ENCODE results near the gene PTPRM.

The PTPRM gene

GRCh38 chr18:7657050-7657449 is 89.9 kb downstream of the PTPRM start:
- no peak for DNase-seq (ENCODE audit: low read depth, low spot score)
- H3K4me3 ChIP-seq (ENCODE audit: low read length): no peak overlapping the region

GRCh38 chr18:7657937-7658336 is 90.8 kb downstream of the PTPRM start:
- no peak for DNase-seq (ENCODE audit: low read depth, low spot score)
- H3K4me3 ChIP-seq (ENCODE audit: low read length): no peak overlapping the region

- no peak for DNase-seq (ENCODE audit: low read depth, low spot score)
- H3K4me3 ChIP-seq (ENCODE audit: low read length): no peak overlapping the region
Observed at GRCh38 chr18:7658701-7659100, 91.6 kb downstream of the PTPRM start.

DNA sequence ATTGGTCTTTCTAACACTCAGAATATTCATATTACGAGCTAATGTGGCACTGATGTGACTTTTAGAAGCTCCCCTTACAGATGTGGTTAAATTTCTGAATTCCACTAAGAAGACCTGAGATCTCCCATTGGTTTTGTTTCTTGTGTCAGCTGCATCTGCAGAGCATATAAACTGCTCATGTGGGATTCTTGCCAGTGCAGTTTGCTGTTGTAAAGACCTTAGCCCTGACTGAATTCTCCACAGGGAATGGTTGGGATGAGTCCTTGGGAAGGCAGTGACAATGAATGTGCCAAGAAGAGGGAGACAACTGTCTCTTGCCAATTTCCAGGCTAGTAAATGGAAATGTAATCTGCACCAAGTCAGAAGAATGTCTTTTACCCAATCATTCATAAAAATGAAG is 94.1 kb downstream of the PTPRM start:
- no peak overlapping the region for H3K4me3 ChIP-seq (ENCODE audit: low read length)
- DNase-seq (ENCODE audit: low read depth, low spot score): no peak

GRCh38 chr18:7662866-7663265 is 95.8 kb downstream of the PTPRM start:
- DNase-seq (ENCODE audit: low read depth, low spot score): no peak
- no peak overlapping the region for H3K4me3 ChIP-seq (ENCODE audit: low read length)

- no peak overlapping the region for H3K4me3 ChIP-seq (ENCODE audit: low read length)
- DNase-seq (ENCODE audit: low read depth, low spot score): no peak
Observed at GRCh38 chr18:7663366-7664312, 96.5 kb downstream of the PTPRM start.

DNA sequence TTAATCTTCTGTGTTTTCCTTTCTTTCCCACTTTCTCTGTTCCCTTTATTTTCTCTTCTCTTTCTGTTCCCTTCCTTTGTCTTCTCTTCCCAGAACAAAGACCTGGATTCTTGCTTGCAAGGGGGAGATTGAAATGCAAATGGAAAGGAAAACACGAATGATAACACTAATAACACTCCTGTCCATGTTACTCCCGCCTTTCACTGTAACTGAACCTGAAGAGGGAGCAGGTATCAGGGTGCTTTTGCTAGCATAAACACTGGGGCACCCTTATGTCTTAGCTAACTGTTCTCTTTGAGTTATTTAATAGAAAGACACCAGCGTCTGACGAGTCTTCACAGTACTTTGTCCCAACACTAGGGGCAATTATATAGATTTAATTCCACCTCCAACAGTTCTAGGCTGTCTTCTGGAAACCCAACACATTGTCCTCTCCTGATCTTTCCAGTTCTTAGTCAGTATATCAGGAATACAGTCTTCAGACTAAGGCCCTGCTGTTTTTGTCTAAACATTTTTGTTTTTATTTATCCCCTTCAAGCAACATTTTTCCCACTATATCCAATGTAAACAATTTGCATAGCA is 99.2 kb downstream of the PTPRM start:
- no peak for DNase-seq (ENCODE audit: low read depth, low spot score)
- H3K4me3 ChIP-seq (ENCODE audit: low read length): no peak overlapping the region

GRCh38 chr18:7668392-7668791 is 101.3 kb downstream of the PTPRM start:
- no peak for DNase-seq (ENCODE audit: low read depth, low spot score)
- no peak overlapping the region for H3K4me3 ChIP-seq (ENCODE audit: low read length)

- no peak overlapping the region for H3K4me3 ChIP-seq (ENCODE audit: low read length)
Observed at GRCh38 chr18:7669361-7669760, 102.2 kb downstream of the PTPRM start.

DNA sequence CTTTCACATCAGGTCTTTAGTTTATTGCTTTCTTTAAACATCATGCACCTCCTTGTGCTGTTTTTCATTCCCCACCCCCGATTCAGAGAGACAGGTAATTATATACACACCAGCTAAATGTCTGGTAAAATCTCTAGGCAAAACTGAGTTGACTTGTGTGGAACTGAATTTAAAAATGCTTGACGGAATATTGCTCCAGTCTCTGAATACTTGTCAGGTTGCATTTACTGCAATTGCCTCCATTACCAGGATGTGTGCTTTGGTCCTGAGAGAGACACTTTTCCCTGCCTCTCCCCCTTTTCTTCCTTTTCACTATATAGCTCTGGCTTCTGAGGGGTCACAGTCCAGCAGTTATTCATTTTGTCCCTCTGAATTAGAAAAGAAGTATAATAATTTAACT is 104.0 kb downstream of the PTPRM start:
- no peak overlapping the region for H3K4me3 ChIP-seq (ENCODE audit: low read length)
- no peak for DNase-seq (ENCODE audit: low read depth, low spot score)

More at GRCh38 chr18:7669361-7669760, 102.2 kb downstream of the PTPRM start:
- DNase-seq (ENCODE audit: low read depth, low spot score): no peak

DNA sequence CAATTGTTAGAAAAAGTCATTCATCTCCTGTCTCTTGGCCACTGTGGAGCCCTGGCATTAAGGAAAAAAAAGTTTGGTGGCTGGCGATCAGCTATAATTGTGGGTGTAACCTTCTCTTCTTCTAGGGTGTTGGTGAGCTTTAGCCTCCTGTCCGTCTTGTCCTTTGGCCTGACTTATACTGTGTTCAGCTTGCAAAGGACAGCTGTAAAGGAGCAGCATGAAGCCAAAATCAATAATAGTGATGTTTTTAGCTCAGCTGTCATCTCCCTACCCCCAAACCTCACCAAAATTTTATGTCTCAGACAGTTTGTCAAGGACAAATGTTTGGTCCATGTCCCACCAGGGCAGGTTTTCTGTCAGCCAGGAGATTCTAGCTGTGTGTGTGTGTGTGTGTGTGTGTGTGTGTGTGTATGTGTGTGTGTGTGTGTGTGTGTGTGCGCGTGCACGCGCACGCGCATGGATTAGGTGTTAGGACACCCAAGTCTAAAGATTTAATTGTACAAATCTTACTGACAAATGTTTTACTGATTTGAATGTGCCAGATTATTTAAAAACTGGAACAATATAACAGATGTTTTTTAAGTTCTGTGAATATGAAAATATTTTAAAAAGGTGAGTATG is 109.2 kb downstream of the PTPRM start:
- no peak overlapping the region for H3K4me3 ChIP-seq (ENCODE audit: low read length)
- DNase-seq (ENCODE audit: low read depth, low spot score): no peak

DNA sequence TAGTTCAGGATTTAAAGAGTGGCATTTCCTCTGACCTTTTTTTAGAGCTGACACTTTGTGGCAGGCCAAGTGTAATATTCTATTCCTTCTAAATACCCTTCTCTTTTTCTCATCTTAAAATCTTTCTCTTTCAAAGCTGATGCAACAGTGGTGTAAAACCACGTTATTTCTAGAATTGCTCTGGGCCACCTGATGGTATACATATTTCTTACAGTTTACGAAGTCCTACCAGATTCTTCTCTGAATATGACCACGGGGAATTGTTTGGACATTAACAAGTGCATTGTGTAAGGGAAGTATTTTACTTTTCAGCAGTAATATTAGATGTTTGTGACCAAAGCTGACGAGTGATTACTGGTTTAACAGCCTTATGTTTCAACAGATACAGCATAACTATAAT is 109.9 kb downstream of the PTPRM start:
- DNase-seq (ENCODE audit: low read depth, low spot score): no peak
- no peak overlapping the region for H3K4me3 ChIP-seq (ENCODE audit: low read length)

GRCh38 chr18:7677424-7677823 is 110.3 kb downstream of the PTPRM start:
- no peak for DNase-seq (ENCODE audit: low read depth, low spot score)
- no peak overlapping the region for H3K4me3 ChIP-seq (ENCODE audit: low read length)

- H3K4me3 ChIP-seq (ENCODE audit: low read length): no peak overlapping the region
Observed at GRCh38 chr18:7678389-7678788, 111.3 kb downstream of the PTPRM start.

GRCh38 chr18:7678801-7679200 is 111.7 kb downstream of the PTPRM start:
- no peak overlapping the region for H3K4me3 ChIP-seq (ENCODE audit: low read length)
- DNase-seq (ENCODE audit: low read depth, low spot score): no peak

More at GRCh38 chr18:7678389-7678788, 111.3 kb downstream of the PTPRM start:
- no peak for DNase-seq (ENCODE audit: low read depth, low spot score)

DNA sequence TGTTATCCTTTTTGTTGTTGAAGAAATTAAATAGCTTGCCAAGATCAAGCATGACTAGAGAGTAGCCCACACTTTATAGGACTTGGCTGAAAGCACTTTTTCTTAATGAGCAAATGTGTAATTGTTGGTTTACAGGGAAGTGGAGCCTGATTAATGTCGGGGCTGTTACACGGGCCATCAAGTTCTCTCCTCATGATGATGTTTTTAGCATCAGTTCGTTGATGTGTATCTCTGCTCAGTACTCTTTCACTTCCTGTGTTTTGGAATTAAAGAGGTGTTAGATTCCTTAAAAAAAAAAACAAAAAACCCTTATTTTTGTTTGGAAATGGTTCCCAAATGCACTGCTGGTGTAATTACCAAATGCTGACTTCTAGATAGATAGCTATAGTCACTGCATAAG is 114.2 kb downstream of the PTPRM start:
- H3K4me3 ChIP-seq (ENCODE audit: low read length): no peak overlapping the region

DNA sequence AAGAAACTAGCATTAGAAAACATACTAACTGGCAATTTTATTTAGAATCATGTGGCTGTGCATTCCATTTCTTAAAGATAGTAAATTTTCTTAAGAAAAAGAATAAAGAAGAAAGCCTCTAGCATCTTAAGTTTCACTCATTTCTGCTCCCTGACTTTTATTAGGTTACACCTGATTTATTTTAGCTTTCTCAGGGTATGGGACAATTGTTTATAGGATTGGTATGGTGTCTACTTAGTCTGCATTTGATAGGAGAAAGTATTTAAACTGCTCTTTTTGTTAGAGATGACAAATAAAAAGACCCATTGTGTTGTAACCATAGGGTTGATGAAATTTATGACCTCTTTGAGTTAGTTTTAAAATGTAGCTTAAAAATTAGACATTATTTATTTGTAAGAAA is 115.2 kb downstream of the PTPRM start:
- no peak overlapping the region for H3K4me3 ChIP-seq (ENCODE audit: low read length)
- DNase-seq (ENCODE audit: low read depth, low spot score): no peak

More for the DNA sequence above, 114.2 kb downstream of the PTPRM start:
- DNase-seq (ENCODE audit: low read depth, low spot score): no peak

DNA sequence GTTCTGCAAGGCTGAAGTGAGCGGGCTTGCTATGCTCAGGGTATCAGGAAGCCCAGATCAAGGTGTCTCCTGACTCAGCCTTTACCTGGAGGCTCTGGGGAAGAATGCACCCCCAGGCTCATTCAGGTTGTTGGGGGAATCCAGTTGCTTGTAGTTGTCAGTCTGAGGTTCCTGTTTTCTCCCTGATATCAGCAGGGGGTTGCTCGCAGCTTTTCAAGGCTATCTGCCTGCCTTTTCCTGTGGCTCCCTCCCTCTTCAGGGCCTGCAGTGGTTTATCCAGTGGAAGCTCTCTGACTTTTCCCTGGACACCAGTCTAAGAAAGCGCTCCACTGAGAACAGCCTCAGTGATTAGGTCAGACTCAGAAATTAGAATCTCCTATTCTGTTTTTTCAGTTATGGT is 116.6 kb downstream of the PTPRM start:
- no peak overlapping the region for H3K4me3 ChIP-seq (ENCODE audit: low read length)
- no peak for DNase-seq (ENCODE audit: low read depth, low spot score)

GRCh38 chr18:7684357-7684756 is 117.2 kb downstream of the PTPRM start:
- H3K4me3 ChIP-seq (ENCODE audit: low read length): no peak overlapping the region
- DNase-seq (ENCODE audit: low read depth, low spot score): no peak

GRCh38 chr18:7684966-7685365 is 117.8 kb downstream of the PTPRM start:
- DNase-seq (ENCODE audit: low read depth, low spot score): no peak

More at GRCh38 chr18:7684966-7685365, 117.8 kb downstream of the PTPRM start:
- no peak overlapping the region for H3K4me3 ChIP-seq (ENCODE audit: low read length)
